IMR-90 (cell line): Measurements from ENCODE around the gene CDC37L1.

Experiments
- ELK1 ChIP-seq: fragments of 150-350 bp; IDR thresholded peaks from 2 replicates; pipeline ENCODE4 v1.6.1; 2016; ENCODE audit warnings: low read depth, mild to moderate bottlenecking, low read length, moderate library complexity, borderline replicate concordance
- RFX5 ChIP-seq: IDR thresholded peaks from 2 replicates; pipeline ENCODE4 v1.8.0; 2012; ENCODE audit warnings: low read depth, mild to moderate bottlenecking, low read length, moderate library complexity

- TF ChIP-seq ELK1 (no peak), RFX5 (no peak)
Observed at GRCh38 chr9:4740388-4740637, 60.9 kb downstream of the CDC37L1 start.
